ENCODE results near the gene SLC1A7.

Gene SLC1A7

DNA sequence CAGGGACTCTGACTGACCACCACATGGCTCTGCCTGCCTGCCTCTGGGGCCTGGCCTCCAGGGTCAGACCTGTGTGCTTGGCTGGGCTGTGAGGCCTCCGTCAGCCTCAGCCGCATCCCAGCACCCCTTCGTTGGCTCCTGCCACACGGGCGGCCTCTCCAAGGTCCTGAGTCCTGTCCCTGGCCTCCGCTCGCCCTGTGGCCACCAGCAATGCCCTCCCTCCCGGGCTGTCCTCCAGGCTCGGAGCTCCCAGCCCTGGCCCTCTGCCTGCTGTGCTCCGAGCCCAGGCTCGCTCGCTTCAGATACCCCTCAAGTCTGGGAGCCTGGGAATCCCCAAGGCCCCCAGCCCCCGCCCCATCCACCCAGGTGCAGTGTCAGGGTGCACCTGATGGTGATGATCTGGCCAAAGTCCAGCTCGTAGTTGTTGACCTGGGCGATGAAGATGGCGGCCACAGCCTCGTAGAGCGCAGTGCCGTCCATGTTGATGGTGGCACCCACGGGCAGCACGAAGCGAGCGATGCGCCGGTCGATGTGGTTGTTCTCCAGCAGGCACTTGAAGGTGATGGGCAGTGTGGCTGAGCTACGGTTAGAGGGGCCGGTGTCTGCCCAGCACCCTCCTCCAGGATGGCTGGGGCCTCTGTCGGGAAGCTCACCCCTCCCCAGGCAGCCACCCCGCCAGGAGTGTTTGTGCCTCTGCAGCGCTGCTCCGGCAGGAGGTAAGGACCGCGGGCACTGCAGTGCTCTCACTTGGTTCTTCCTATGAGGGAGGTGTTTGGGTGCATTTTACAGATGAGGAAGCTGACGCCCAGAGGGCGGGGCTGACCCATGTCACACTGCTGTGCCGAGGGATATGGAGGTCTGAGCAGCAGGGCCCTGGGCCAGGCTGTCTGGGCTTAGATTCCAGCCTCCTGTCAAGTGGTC, 52.0 kb downstream of the SLC1A7 start:
- no peak for FAIRE-seq

DNA sequence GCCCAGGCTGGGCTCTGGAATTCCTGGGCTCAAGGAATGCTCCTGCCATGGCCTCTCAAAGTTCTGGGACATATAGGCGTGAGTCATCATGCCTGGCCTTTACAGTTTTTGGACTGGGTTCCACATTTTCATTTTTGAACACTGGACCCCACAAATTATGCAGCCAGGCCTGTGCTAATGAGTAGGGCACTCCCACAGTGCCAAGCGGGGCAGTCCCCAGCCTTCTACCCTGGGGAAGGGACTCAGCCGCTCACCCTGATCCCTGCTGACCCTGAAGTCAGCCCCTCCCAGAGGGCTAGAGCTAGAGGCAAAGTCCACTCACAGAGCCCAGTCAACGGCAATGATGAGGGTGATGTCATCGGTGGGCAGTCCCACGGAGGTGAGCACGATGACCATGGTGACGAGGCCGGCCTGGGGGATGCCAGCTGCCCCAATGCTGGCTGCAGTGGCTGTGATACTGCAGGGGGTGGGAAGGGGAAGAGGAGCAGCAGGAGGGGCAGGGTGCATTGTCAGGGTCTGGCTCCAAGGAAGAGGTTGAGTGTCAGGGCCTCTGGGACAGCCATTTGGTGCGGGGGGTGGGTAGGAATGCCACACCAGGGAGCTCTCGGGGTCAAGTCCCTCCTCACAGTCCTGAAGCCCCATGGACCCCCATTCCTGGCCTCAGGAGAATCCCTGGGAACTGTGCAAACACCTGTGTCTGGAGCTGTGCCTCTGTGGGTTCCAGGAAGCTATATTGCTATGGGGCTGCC, 52.8 kb downstream of the SLC1A7 start:
- FAIRE-seq = no peak

DNA sequence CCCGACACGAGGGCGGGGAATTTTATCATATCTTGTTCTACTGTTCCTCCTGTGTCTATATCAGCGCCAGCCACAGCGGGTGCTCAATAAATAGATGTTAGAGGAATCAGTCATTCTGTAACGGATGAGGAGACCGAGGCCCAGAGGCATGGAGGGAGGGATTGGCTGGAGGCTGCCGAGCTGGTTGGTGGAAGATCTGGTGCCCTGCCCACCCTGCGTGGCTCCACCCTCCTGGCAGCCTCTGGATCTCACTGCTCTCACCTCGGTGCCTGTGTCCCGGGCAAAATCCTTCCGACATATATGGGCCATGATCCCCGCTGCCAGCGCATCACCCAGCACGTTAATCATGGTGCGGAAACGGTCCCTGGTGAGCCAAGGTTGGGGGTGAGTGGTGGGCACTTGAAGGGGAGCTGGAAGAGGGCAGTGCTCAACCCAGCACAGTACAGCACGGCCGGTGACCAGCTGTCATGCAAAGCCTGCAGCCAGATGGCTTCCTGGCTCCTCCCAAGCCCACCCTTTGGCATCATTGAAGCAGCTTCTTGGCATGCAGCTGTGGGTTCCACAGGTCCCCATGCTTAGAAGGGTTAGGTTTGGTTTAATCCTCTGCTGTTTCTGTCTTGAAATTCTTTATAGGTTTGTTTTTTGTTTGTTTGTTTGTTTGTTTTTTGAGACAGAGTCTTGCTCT, 53.7 kb downstream of the SLC1A7 start:
- FAIRE-seq = no peak

DNA sequence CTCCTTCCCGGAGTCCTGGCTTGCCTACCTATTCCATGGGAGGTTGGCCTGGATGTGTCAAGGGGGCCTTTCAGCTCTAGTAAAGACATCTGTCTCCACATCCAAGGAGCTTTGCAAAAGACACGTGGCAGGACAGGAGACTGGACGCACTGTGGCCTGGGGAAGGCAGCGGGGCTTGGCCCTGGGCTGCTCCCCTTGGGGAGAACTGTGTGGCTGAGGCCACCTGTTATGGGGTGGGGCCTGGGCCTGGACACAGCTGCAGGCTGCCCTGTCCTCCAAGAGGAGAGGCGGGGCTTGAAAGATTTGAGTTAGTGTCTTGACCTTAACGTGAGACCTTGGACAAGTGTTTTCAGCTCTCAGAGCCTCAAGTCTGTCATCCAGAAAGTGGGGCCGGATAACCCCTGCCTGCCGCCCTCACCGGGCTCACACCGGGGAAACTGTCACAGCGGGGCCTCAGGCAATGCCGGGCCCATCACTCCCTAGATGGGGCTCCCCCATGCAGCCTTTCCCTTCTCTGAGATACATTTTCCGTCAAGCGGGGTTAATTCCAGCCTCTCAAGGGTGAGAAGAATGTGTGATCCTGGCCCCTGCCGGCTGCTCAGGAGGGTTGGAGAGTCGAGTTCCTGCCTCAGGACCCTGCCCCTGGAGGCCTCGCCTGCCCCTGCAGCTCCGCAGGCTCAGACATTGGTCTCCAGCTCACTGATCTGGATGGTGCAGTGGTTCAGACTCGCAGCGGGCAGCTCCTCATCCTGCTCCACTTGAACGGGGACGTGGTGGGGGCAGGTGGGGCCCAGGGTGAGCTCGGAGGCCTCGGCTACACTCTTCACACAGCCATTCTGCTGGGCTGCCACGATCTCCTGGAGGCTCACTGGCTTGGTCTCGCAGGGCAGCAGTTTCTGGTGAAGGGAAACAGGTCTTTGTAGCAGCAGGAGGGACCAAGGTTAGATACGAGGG, 54.8 kb downstream of the SLC1A7 start:
- FAIRE-seq = no peak

DNA sequence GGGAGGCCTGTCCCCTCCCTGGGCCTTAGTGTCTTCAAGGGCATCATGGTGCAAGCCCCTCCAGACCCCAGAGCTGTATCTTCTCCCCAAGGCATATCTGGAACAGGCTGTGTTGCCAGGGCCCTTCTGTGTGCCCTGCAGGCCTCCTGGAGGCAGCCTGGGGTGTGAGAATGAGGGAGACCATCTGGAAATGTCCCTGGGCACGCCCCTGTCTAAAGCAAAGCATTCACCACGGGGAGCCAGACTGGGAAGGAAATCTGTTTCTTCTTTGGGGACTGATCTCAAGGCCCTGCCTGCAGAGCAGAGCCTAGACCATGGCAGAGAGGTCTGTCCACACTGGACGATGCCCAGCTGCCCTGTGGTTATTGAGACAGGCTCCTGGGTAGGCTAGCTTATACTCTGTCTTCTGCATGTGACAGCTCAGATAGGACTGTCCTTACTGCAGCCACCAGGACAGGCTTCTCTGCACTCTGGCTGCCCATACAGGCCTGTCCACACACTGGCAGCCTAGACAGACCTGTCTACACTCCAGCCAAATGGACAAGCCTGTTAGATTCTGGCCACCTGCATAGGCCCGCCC, 55.9 kb downstream of the SLC1A7 start:
- FAIRE-seq = no peak

DNA sequence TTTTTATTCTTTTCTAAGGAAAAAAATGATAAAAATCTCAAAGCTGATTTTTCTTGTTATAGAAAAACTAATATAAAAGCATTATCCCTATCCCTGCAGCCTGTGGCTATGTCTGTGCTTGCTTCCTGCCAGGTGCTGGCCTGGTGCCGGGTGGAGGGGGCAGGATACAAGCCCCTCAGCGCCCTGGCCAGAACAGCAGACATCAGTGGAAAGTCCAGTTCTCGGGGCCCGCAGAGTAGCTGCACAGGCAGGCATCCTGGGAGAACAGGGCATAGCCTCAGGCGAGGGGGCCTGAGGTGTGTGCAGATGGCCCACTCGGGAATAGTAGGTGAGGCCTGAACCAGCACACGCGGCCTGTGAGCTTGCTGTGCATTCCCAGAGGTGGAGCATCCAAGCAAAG, 57.0 kb downstream of the SLC1A7 start:
- FAIRE-seq = no peak

DNA sequence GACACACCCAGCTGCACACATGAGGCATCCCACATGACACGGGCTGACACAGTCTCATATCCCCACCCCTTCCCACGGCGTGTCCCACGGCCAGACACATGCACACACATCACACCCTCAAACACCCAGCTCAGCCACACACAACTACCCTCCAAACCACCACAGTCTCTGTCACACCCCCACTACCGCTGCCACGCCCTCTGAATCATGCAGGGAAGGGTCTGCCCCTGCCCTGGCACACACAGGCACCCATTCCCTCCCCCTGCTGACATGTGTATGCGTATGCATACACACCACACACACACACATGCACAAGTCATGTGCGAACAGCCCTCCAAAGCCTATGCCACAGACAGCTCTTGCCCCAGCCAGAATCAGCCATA, 57.9 kb downstream of the SLC1A7 start:
- FAIRE-seq = no peak

DNA sequence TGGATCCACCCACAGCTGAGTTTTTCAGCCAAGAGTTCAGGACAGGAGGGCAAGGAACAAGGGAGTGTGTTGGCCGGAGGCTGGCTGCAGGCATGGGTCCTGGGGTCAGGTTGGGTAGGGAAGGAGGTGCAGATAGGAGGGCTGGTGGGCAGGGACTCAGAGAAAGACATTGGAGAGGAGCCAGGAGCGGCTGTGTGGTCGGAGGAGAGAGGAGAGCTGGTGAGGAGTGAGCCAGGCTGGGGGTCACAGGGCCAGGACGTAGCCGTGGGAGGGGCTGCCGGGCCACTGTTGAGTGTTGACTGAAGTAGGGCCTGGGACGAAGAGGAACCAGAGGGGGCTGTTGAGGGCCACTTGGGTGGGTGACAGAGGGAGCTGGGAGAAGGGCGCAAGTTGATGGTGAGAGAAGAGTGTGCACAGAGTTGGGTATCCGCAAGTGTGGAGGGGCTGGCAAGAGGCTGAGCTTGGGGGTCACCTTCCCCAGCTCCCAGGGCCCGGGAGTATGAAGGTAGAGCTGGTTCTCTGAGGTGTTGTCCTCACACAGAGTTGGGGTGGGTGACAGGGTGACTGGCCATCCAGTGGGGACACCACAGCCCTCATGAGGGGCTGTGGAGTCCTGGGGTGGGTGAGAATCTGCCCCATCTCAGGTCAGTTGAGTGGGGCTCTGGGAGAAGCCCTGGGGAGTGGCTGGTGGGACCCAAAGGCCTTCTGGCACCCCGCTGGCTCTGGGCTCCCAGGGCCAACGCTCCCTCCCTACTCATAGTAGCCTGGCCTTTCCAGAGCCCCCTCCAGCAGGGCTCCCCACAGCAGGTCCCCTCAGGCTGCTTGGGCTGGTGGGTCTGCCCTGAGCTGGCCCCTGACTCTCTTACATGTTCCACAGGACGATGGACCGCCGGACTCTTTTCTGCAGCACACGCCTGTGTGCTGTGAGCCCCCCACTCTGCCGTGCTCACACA, 58.5 kb downstream of the SLC1A7 start:
- no peak for FAIRE-seq

DNA sequence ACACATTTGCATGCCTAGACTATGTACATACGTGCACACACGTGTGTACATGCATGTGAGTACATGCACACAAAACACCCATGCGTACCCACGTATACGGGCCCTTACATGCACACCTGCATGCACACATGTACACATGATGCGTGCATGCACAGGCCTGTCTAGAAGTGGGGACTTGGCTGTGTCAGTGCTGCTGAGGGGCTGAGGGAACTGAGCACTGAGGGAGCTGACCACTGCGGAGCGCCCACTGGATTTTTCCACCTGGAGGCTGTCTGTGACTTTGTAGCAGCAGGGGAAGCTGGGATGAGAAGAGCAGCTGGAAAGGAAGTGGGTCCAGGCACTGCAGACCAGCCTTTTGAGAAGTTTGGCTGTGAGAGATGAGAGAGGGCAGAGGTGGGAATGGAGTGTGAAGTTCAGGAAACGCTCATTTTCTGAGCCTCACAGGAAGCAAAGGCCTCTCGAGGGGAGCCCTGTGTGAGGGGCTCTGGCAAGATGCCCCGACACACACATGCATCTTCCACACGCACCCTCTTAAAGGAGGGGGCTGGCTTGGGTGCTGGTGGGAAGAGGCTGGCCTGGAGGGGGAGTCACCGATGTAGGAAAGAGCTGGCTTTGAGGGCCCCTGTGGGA, 59.5 kb downstream of the SLC1A7 start:
- no peak for FAIRE-seq

DNA sequence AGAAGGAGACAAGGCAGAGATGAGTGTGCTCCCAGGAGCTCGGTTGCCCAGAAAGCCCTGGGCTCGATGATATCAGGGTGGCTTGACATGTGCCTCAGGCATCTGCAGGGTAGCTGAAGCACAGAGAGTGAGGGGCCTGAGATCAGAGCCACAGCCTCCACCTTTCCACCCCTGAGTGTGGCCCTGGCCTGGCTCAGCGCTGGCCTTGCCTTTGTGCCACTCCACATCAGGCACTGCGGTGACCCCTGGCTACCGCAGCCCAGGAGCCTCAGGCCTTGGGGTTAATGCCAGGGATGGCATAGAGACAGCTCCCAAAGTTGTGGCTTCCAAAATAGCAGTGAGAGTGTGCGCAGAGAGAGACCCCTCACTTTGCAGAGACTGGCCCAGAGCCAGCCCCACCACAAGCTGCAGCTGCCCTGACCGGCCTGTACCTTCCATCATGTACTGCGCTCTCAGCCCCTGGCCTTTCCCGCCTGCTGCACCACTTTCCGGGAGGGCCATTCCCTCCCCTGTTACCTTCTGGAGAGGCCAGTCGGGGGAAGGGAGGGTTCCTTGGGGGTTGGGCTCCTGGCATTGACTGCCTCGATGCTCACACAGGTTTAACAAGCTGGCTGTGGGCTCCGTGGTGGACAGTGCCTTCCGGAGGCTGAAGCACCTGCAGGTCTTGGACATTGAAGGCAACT, 60.9 kb downstream of the SLC1A7 start:
- no peak for FAIRE-seq

DNA sequence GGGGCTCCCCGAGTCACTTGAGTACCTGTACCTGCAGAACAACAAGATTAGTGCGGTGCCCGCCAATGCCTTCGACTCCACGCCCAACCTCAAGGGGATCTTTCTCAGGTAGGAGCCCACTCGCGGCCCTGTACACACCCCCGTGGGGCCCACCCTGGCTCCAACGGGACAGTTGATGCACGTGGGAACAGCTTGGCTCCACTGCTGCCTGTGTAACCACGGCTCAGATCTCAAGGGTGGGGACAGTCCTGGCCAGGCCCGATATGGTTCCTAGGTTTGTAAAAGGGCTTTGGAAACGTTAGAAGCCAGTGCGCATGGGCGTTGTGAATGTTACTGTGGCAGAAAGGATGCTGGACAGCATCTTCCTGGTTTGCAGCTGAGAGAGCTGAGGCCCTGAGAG, 61.7 kb downstream of the SLC1A7 start:
- FAIRE-seq = no peak

DNA sequence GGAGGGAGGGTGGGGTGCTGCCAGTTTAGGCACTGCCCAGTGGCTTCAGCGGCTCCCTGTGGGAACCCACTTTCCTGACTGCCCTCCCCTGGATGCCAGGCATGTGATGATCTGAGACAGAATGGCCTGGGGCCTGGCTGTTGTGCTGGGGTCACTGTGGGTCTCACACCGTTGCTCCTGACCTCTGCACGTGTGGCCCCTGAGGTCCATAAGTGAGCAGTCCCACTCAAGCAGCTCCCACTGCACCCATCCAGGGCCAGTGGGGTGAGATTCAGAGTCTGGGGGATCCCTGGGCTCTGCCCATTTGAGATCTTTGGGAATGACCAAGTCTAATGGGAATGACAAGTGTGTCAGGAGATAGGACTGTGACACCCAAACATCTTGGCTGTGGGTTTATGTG, 62.4 kb downstream of the SLC1A7 start:
- FAIRE-seq = no peak

DNA sequence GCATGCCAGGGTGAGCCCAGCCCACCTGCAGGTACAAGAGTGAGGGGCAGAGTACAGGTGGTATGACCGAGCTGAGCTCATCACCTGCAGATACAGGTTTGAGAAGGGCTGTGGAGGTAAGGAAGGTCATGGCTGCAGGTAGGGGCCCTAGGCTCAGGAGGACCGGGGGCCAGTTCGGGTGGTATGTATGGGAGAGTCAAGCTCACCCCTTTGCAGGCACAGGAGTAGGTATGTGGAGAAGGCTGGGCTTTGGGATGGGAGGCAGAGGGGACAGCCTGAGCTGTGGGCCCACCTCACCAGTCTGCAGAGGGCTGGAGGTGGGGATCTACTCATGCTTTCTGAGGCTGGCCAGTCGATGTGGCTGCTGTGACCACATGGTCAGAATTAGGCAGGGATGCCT, 63.2 kb downstream of the SLC1A7 start:
- FAIRE-seq = no peak

DNA sequence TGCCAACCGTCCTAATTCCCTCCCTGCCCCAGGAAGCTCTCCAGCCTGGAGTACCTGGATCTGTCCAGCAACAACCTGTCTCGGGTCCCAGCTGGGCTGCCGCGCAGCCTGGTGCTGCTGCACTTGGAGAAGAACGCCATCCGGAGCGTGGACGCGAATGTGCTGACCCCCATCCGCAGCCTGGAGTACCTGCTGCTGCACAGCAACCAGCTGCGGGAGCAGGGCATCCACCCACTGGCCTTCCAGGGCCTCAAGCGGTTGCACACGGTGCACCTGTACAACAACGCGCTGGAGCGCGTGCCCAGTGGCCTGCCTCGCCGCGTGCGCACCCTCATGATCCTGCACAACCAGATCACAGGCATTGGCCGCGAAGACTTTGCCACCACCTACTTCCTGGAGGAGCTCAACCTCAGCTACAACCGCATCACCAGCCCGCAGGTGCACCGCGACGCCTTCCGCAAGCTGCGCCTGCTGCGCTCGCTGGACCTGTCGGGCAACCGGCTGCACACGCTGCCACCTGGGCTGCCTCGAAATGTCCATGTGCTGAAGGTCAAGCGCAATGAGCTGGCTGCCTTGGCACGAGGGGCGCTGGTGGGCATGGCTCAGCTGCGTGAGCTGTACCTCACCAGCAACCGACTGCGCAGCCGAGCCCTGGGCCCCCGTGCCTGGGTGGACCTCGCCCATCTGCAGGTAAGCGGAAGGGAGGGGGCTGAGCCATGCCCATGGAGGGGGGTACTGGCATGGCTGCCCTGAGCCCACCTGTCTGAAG, 63.9 kb downstream of the SLC1A7 start:
- no peak for FAIRE-seq

DNA sequence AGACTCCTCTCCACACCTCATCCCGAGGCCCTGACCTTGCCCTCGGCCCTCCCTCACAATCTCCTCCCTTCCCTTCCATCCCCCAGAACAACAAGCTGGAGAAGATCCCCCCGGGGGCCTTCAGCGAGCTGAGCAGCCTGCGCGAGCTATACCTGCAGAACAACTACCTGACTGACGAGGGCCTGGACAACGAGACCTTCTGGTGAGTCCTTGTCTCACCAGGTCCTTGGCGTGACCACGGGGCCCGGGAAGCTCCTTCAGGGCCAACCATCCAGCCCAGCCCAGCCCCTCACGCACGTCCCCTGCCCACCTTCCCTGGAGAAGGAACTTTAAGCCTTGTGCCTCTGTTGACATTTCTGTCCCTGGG, 64.9 kb downstream of the SLC1A7 start:
- no peak for FAIRE-seq

DNA sequence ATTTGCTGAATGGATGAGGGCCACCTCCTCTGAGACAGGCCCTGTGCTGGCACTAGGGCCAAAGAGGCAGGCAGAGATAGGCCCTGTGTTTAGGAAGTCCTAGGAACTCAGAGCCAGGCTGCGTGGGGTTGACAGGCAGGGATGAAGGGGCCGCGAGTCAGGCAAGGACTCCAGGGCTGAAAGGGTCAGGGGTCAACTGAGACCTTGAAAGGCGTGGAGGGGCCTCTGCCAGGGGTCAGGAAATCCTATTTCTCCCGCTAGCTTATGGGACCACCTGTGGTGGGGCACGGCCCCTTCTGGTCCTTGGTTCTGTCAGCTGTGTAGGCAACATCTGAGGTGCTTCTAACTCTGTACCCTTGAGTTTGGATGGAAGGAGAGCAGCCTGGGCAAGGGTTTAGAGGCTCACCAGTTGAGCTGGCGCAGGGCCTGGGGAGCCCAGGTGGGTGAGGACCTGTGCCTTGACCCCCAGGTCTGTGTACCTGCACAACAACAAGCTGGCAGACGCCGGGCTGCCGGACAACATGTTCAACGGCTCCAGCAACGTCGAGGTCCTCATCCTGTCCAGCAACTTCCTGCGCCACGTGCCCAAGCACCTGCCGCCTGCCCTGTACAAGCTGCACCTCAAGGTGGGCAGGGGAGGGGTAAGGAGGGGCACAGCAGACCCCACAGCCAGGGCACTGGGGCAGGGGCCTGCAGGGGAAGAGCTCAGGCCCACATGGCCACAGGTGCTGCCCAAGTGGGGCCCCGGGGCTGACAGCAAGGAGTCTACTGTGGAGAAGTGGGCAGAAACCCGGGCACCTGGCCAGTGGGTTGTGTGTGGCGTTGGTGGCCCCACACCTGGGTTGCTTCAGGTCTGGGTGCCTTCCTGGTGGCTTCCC, 65.5 kb downstream of the SLC1A7 start:
- no peak for FAIRE-seq

DNA sequence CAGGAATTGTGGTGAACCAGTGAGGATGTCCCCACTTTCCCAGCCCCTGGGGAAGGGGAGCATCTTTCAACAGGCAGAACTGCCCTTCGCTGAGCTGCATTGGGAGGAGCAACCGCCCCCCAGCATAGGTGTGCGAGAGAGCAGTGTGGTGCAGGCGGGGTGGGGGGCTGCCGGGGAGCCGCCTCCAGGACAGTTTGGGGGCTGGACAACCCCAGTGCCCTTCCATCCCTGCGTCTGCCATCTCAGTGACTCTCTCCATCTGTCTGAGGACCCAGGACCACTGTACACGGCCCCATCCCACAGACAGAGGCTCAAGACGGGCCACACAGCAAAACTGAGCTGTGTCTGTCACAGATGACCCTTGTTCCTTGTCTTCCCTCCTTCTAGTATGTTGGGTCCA, 66.3 kb downstream of the SLC1A7 start:
- FAIRE-seq = no peak

DNA sequence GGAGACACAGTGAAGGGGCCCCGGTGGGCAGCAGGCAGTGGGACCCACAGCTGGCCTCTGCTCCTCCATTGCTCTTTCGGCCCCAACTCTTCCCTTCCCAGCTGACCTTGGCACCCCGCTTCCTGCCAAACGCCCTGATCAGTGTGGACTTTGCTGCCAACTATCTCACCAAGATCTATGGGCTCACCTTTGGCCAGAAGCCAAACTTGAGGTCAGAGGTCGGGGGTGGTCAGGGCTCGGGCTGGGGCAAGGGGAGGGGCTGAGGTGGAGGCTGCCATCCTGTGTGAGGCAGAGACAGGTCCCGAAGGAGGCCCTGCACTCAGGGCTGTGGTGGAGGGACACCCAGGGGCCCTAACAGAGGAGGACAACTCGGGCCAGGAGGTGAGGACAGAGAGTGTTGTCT, 66.7 kb downstream of the SLC1A7 start:
- FAIRE-seq = no peak

All from colon (tissue), 2 donors.